SK-N-SH treated with all-trans-retinoic acid at 6 μM for 48 hours (cell line): ENCODE measurements around the gene TAOK1.

ENCODE experiments used
- ATAC-seq: fragments of 200-7000 bp; cut with Tn5 transposase; 3 replicates; pipeline ENCODE4 v1.9.1; 2020; ENCODE audit warnings: mild to moderate bottlenecking, moderate library complexity
- ARNTL ChIP-seq: fragments of 450-650 bp; formaldehyde crosslinking; IDR thresholded peaks from 2 replicates; pipeline ENCODE4 v1.5.0; 2020; ENCODE audit warnings: low read depth, mild to moderate bottlenecking, moderate library complexity, borderline replicate concordance
- GLIS3 ChIP-seq: fragments of 250-450 bp; sonication (Bioruptor Pico); IDR thresholded peaks from 2 replicates; pipeline ENCODE4 v1.5.0; 2020; ENCODE audit warnings: mild to moderate bottlenecking, moderate library complexity
- ISL1 ChIP-seq: fragments of 250-450 bp; sonication (Bioruptor Pico); IDR thresholded peaks from 2 replicates; pipeline ENCODE4 v2.1.2; 2022; ENCODE audit warnings: mild to moderate bottlenecking, moderate library complexity
- OSR1 ChIP-seq: fragments of 250-450 bp; sonication (Bioruptor Pico); IDR thresholded peaks from 2 replicates; pipeline ENCODE4 v1.8.0; 2022; ENCODE audit warnings: moderate library complexity, mild to moderate bottlenecking, inconsistent platforms
- PPARA ChIP-seq: fragments of 250-450 bp; sonication (Bioruptor Pico); IDR thresholded peaks from 2 replicates; pipeline ENCODE4 v1.5.0; 2020; ENCODE audit warnings: mild to moderate bottlenecking, borderline replicate concordance
- RARB ChIP-seq: fragments of 250-450 bp; sonication (Bioruptor Pico); IDR thresholded peaks from 2 replicates; pipeline ENCODE4 v1.8.0; 2021; ENCODE audit warnings: mild to moderate bottlenecking, moderate library complexity
- SNAI2 ChIP-seq: fragments of 250-450 bp; sonication (Bioruptor Pico); IDR thresholded peaks from 2 replicates; pipeline ENCODE4 v1.5.0; 2020; ENCODE audit warnings: mild to moderate bottlenecking, moderate library complexity
- TCF4 ChIP-seq: fragments of 250-450 bp; sonication (Bioruptor Pico); IDR thresholded peaks from 2 replicates; pipeline ENCODE4 v1.8.0; 2021; ENCODE audit warnings: mild to moderate bottlenecking, moderate library complexity, borderline replicate concordance
- TOX ChIP-seq: fragments of 250-450 bp; sonication (Bioruptor Pico); IDR thresholded peaks from 2 replicates; pipeline ENCODE4 v1.8.0; 2021; ENCODE audit warnings: mild to moderate bottlenecking, moderate library complexity, borderline replicate concordance
- ZC3H10 ChIP-seq: fragments of 250-450 bp; sonication (Bioruptor Pico); IDR thresholded peaks from 2 replicates; pipeline ENCODE4 v1.5.1; 2021; ENCODE audit warnings: mild to moderate bottlenecking, moderate library complexity
- ZFP3 ChIP-seq: fragments of 250-450 bp; sonication (Bioruptor Pico); IDR thresholded peaks from 2 replicates; pipeline ENCODE4 v1.5.0; 2020; ENCODE audit warnings: mild to moderate bottlenecking, moderate library complexity
- ZFP30 ChIP-seq: fragments of 450-650 bp; formaldehyde crosslinking; IDR thresholded peaks from 2 replicates; pipeline ENCODE4 v1.5.0; 2022; ENCODE audit warnings: mild to moderate bottlenecking, moderate library complexity
- ZNF565 ChIP-seq: fragments of 450-650 bp; formaldehyde crosslinking; conservative IDR thresholded peaks from 2 replicates; pipeline ENCODE4 v1.5.0; 2020; ENCODE audit warnings: low read depth, mild to moderate bottlenecking, moderate library complexity
- ZNF70 ChIP-seq: fragments of 450-650 bp; formaldehyde crosslinking; IDR thresholded peaks from 2 replicates; pipeline ENCODE4 v1.5.0; 2020; ENCODE audit warnings: mild to moderate bottlenecking, moderate library complexity
- TF ChIP-seq, protein P1 (sequence below): fragments of 250-450 bp; sonication (Bioruptor Pico); IDR thresholded peaks from 2 replicates; pipeline ENCODE4 v1.8.0; 2020; ENCODE audit warnings: mild to moderate bottlenecking, moderate library complexity, borderline replicate concordance
- TF ChIP-seq, protein P2 (sequence below): fragments of 250-450 bp; sonication (Bioruptor Pico); IDR thresholded peaks from 2 replicates; pipeline ENCODE4 v1.5.1; 2020; ENCODE audit warnings: low read depth, mild to moderate bottlenecking, moderate library complexity
- TF ChIP-seq, protein P3 (sequence below): fragments of 250-450 bp; sonication (Bioruptor Pico); IDR thresholded peaks from 2 replicates; pipeline ENCODE4 v1.5.0; 2020; ENCODE audit warnings: mild to moderate bottlenecking, moderate library complexity
- TF ChIP-seq, protein P4 (sequence below): fragments of 250-450 bp; sonication (Bioruptor Pico); IDR thresholded peaks from 2 replicates; pipeline ENCODE4 v1.5.1; 2021; ENCODE audit warnings: mild to moderate bottlenecking, moderate library complexity

TAOK1 gene

DNA sequence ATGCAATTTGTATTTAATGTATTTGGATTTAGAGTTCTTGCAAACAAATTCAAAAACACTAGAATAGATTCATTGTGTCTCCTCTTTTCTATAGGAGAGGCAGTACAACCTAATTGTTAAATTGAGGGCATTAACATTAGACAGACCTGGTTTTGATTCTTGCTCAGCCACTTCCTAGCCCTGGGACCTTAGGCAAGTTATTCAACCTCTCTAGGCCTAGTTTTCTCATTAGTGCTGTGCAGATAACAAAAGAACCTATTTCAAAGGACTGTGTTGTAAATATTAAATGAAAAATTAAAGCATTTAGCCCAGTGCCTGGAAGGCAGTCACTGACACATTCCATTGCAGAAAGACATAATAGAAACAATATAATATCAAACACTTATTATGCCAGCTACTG lies 22.0 kb upstream of the TAOK1 start:
- ATAC-seq = no peak
- no peak for TF ChIP-seq ZC3H10
- TF ChIP-seq TCF4 (CRISPR knock-in tag) = no peak
- no peak for TF ChIP-seq SNAI2 (CRISPR knock-in tag)
- no peak for TF ChIP-seq ZNF70 (CRISPR knock-in tag)
- TF ChIP-seq, protein P1, sequence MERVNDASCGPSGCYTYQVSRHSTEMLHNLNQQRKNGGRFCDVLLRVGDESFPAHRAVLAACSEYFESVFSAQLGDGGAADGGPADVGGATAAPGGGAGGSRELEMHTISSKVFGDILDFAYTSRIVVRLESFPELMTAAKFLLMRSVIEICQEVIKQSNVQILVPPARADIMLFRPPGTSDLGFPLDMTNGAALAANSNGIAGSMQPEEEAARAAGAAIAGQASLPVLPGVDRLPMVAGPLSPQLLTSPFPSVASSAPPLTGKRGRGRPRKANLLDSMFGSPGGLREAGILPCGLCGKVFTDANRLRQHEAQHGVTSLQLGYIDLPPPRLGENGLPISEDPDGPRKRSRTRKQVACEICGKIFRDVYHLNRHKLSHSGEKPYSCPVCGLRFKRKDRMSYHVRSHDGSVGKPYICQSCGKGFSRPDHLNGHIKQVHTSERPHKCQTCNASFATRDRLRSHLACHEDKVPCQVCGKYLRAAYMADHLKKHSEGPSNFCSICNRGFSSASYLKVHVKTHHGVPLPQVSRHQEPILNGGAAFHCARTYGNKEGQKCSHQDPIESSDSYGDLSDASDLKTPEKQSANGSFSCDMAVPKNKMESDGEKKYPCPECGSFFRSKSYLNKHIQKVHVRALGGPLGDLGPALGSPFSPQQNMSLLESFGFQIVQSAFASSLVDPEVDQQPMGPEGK (CRISPR knock-in tag) = no peak
- no peak for TF ChIP-seq ZNF565 (CRISPR knock-in tag)
- no peak for TF ChIP-seq TOX (CRISPR knock-in tag)
- no peak for TF ChIP-seq ZFP30 (CRISPR knock-in tag)
- TF ChIP-seq, protein P2, sequence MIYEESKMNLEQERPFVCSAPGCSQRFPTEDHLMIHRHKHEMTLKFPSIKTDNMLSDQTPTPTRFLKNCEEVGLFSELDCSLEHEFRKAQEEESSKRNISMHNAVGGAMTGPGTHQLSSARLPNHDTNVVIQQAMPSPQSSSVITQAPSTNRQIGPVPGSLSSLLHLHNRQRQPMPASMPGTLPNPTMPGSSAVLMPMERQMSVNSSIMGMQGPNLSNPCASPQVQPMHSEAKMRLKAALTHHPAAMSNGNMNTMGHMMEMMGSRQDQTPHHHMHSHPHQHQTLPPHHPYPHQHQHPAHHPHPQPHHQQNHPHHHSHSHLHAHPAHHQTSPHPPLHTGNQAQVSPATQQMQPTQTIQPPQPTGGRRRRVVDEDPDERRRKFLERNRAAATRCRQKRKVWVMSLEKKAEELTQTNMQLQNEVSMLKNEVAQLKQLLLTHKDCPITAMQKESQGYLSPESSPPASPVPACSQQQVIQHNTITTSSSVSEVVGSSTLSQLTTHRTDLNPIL (CRISPR knock-in tag) = no peak
- no peak for TF ChIP-seq ARNTL (CRISPR knock-in tag)
- TF ChIP-seq, protein P3, sequence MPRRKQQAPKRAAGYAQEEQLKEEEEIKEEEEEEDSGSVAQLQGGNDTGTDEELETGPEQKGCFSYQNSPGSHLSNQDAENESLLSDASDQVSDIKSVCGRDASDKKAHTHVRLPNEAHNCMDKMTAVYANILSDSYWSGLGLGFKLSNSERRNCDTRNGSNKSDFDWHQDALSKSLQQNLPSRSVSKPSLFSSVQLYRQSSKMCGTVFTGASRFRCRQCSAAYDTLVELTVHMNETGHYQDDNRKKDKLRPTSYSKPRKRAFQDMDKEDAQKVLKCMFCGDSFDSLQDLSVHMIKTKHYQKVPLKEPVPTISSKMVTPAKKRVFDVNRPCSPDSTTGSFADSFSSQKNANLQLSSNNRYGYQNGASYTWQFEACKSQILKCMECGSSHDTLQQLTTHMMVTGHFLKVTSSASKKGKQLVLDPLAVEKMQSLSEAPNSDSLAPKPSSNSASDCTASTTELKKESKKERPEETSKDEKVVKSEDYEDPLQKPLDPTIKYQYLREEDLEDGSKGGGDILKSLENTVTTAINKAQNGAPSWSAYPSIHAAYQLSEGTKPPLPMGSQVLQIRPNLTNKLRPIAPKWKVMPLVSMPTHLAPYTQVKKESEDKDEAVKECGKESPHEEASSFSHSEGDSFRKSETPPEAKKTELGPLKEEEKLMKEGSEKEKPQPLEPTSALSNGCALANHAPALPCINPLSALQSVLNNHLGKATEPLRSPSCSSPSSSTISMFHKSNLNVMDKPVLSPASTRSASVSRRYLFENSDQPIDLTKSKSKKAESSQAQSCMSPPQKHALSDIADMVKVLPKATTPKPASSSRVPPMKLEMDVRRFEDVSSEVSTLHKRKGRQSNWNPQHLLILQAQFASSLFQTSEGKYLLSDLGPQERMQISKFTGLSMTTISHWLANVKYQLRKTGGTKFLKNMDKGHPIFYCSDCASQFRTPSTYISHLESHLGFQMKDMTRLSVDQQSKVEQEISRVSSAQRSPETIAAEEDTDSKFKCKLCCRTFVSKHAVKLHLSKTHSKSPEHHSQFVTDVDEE = no peak
- TF ChIP-seq ISL1 (CRISPR knock-in tag) = no peak
- no peak for TF ChIP-seq PPARA (CRISPR knock-in tag)
- no peak for TF ChIP-seq OSR1 (CRISPR knock-in tag)
- no peak for TF ChIP-seq RARB
- TF ChIP-seq ZFP3 (CRISPR knock-in tag) = no peak

DNA sequence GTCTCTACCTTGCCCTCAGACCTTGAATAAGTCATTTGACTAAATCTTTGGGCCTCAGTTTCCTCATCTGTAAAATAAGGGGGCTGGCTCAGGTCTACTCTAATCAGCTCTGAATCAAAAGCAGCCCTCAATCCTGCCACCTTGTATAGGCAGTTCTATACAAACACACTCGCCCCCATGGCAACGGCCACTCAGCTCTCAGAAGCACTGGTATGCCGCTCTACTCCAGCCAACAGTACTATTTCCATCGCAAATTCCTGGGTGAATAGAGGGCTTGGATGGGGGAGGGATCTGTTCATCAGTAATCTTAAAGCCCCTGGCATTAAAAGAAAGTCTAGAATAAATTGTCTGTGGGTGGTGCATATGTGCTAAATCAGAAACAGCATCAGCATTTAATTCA lies 21.2 kb upstream of the TAOK1 start:
- ATAC-seq = no peak
- TF ChIP-seq ZNF70 (CRISPR knock-in tag) (no peak), ARNTL (CRISPR knock-in tag) (no peak)
- TF ChIP-seq, protein P4, sequence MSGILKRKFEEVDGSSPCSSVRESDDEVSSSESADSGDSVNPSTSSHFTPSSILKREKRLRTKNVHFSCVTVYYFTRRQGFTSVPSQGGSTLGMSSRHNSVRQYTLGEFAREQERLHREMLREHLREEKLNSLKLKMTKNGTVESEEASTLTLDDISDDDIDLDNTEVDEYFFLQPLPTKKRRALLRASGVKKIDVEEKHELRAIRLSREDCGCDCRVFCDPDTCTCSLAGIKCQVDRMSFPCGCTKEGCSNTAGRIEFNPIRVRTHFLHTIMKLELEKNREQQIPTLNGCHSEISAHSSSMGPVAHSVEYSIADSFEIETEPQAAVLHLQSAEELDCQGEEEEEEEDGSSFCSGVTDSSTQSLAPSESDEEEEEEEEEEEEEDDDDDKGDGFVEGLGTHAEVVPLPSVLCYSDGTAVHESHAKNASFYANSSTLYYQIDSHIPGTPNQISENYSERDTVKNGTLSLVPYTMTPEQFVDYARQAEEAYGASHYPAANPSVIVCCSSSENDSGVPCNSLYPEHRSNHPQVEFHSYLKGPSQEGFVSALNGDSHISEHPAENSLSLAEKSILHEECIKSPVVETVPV (CRISPR knock-in tag) = no peak

DNA sequence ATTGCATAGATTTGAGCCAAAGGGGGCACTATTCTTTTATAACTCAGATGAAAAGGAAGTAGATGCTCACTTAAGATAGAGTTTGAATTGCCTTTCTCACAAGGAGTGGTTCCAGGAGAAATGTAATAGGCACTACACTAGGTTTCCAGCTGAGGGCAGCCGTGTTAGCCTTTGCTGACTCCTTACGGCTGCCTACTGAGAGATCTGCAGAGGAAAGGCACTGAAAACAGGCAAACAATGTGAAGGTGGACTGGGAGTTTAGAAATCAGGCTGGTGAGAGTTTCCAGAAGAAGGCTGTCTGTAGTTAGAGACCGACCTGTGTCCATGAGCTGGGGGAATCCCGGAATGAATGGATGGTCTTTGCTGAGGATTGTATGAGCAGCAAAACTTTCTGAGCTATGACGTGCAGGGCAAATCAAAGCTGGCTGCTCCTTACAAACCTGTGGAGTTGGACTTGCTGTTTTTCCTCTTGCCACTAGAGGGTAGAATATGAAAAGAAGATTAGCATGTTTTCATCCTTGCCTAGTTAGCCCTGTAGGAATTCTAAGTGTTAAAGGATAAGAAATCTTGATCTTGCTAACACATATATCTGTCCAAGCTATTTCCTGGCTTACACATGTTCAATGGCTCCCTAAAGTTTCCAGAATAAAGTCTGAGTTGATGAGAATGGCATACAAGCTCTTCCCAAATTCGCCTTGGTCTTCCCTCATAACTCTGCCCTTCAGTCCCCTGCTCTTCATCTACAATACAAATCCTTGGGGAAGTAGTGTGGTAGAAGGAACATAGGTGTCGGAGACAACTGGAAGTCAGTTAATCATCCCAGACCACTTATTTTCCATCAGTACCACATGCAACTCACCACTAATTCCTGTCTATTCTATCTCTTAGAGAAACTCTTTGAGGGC lies 20.1 kb upstream of the TAOK1 start:
- TF ChIP-seq TOX (CRISPR knock-in tag) (no peak), RARB (no peak), GLIS3 (CRISPR knock-in tag) (no peak), SNAI2 (CRISPR knock-in tag) (no peak), PPARA (CRISPR knock-in tag) (no peak), OSR1 (CRISPR knock-in tag) (no peak), TCF4 (CRISPR knock-in tag) (no peak)
- TF ChIP-seq, protein P1 (CRISPR knock-in tag) = no peak
- TF ChIP-seq, all 23 proteins: peak for 0
- ATAC-seq = peak; percentile 98
